Astrocyte (in vitro differentiated cells and primary cell): ENCODE results near the gene TNPO3. TPM values are rescaled to one million over a fixed set of nuclear protein-coding genes. Genes with fewer than 3 reads are reported as not detected.

ENCODE experiments used
- DNase-seq: peaks from one replicate; pipeline ENCODE4 v3.0.0-alpha.2; 2010; ENCODE audit warnings: low read depth
- FAIRE-seq: peaks from 2 replicates; lab custom pipeline; 2011; peaks lifted over from hg19 to GRCh38; lab: Jason Lieb, UNC
- H2AFZ ChIP-seq: 2 replicates; pipeline ENCODE4 v1.6.0; 2012; ENCODE audit warnings: low read depth, low read length, inconsistent platforms
- H3K27ac ChIP-seq: 2 replicates; pipeline ENCODE4 v1.5.1; 2011; ENCODE audit warnings: low read depth, low read length, inconsistent platforms
- H3K27me3 ChIP-seq: 2 replicates; pipeline ENCODE4 v1.6.0; 2011; ENCODE audit warnings: low read length, inconsistent platforms; ENCODE audit not compliant: insufficient read depth
- H3K36me3 ChIP-seq: 2 replicates; pipeline ENCODE4 v1.5.1; 2011; ENCODE audit warnings: low read length, inconsistent platforms; ENCODE audit not compliant: insufficient read depth
- H3K4me1 ChIP-seq: 2 replicates; pipeline ENCODE4 v1.5.1; 2011; ENCODE audit warnings: low read length, inconsistent platforms; ENCODE audit not compliant: insufficient read depth
- H3K4me2 ChIP-seq: 2 replicates; pipeline ENCODE4 v1.6.0; 2012; ENCODE audit warnings: low read length, inconsistent platforms
- H3K4me3 ChIP-seq: 2 replicates; pipeline ENCODE4 v1.5.1; 2011; ENCODE audit warnings: low read depth, mild to moderate bottlenecking, low read length, inconsistent platforms; ENCODE audit not compliant: insufficient read depth
- H3K79me2 ChIP-seq: 2 replicates; pipeline ENCODE4 v1.6.0; 2012; ENCODE audit warnings: mild to moderate bottlenecking, low read length, inconsistent platforms; ENCODE audit not compliant: insufficient read depth
- H3K9ac ChIP-seq: 2 replicates; pipeline ENCODE4 v1.6.0; 2012; ENCODE audit warnings: mild to moderate bottlenecking, low read length, inconsistent platforms
- H3K9me3 ChIP-seq: 2 replicates; pipeline ENCODE4 v1.5.1; 2012; ENCODE audit warnings: low read depth, mild to moderate bottlenecking, low read length, inconsistent platforms; ENCODE audit not compliant: insufficient read depth
- H4K20me1 ChIP-seq: 2 replicates; pipeline ENCODE4 v1.6.0; 2012; ENCODE audit warnings: low read length, inconsistent platforms; ENCODE audit not compliant: insufficient read depth
- H3K27ac Mint-ChIP-seq: one replicate; pipeline ENCODE4 v1.8.0; 2021; ENCODE audit warnings: mild to moderate bottlenecking, mixed read lengths; ENCODE audit not compliant: unreplicated experiment
- H3K27me3 Mint-ChIP-seq: one replicate; pipeline ENCODE4 v1.8.0; 2021; ENCODE audit warnings: low read depth, mixed read lengths; ENCODE audit not compliant: unreplicated experiment
- H3K36me3 Mint-ChIP-seq: one replicate; pipeline ENCODE4 v1.8.0; 2021; ENCODE audit warnings: low read depth, mixed read lengths; ENCODE audit not compliant: unreplicated experiment
- H3K4me1 Mint-ChIP-seq: one replicate; pipeline ENCODE4 v1.8.0; 2021; ENCODE audit warnings: low read depth, mixed read lengths; ENCODE audit not compliant: unreplicated experiment
- H3K4me3 Mint-ChIP-seq: one replicate; pipeline ENCODE4 v1.8.0; 2021; ENCODE audit warnings: mild to moderate bottlenecking, moderate library complexity, mixed read lengths; ENCODE audit not compliant: unreplicated experiment
- H3K9me3 Mint-ChIP-seq: one replicate; pipeline ENCODE4 v1.8.0; 2021; ENCODE audit warnings: mild to moderate bottlenecking, mixed read lengths; ENCODE audit not compliant: unreplicated experiment
- EZH2 ChIP-seq: IDR thresholded peaks from 2 replicates; pipeline ENCODE4 v1.6.1; 2012; ENCODE audit warnings: mild to moderate bottlenecking, low read length, inconsistent platforms; ENCODE audit not compliant: insufficient read depth
- total RNA-seq: library from RNA; stranded (reverse); gene quantifications from 2 replicates; pipeline ENCODE4 v1.2.1, GENCODE V29; 2021
- TF ChIP-seq, protein P1 (sequence below): IDR thresholded peaks from 2 replicates; pipeline ENCODE4 v1.5.1; 2011; ENCODE audit warnings: low read depth, mild to moderate bottlenecking, inconsistent platforms, low read length, moderate library complexity; ENCODE audit not compliant: insufficient read depth

TNPO3 gene
- total RNA-seq, 1 donor from 2014 or later = 49.2 TPM

DNA sequence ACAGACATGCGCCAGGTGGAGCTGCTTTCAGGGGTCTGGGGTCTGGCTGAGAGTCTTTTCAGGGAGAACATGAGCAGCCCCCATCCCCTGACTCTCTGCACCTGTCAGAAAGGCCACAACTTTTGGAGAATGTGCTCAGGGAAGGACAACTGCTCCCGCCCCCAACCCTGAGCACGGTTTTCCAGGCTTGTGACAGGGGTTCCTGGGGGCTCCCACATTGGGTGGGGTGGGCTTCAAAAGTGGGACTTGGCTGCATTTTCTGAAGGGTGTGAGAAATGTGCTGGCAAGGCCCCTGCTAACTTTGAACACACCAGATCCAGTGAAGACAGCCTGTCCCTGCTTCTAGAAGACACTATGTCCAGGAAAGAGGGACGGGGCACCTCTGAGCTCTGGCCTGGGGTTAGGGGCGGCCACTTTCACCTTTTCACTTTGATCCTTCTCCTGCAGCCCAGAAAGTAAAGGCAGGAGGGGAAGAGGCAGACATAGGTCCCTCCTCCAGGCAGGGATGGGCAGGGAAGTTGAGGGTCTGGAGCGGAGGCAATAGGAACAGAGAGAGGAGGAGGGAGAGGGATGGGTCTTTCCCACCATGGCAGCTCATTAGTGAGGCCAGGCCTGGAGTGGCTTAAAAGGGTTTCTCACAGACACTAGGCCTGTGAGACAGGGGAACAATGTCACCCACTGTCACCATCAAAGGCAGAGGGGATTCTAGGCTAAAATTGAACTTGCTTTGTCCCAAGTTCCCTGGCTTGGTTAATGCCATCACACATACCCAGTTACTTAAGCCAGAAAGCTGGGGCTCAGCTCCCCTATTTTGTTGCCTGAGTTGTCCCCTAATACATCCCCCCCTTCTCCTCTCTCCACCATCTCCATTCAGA is 145.9 kb downstream of the TNPO3 start:
- no peak overlapping the region for H3K27ac Mint-ChIP-seq

DNA sequence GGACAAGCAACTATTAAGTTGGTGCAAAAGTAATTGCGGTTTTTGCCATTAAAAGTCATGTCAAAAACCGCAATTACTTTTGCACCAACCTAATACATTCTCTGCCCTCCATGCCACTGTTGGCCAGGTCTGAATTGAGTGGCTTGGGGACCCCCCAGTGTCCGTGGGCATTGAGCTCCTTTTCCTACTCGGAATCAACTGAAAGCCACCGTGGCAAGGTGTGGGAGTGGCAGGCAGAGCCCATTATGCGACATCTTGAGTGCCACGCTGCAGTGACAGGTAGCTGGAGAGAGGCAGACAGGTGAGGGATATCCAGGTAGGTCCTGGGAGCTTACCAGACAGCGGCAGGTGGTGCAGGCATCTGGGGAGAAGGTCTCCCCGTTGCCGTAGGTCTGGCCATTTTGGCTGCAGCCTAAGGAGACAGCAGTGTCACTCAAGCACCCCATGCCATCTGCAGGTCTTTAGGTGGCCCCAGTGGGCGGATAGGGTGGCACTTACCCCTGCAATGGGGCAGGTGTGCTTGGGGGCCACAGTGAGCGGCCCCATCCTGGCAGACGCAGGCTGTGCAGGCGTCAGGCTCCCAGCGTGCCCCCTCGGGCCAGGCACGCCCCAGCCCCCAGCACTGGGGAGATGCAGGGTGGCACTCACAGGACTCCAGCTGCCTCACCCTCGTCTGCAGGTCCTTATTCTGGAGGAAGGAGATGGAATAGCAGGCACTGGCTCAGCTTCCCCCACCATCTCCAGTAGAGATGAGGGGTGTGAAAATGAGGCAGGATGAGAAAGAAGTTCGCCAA is 147.9 kb downstream of the TNPO3 start:
- DNase-seq (no peak), FAIRE-seq (no peak)
- Histone ChIP-seq H3K27me3 (peaks cover 23% of the 10 kb centered on the region), H3K36me3 (no peaks in the 10 kb centered on the region), H3K4me3 (no peak overlapping the region), H2AFZ (no peak overlapping the region), H3K9me3 (no peaks in the 10 kb centered on the region), H3K9ac (no peak overlapping the region), H3K4me1 (peaks cover 6% of the 10 kb centered on the region), H4K20me1 (no peaks in the 10 kb centered on the region), H3K27ac (no peak overlapping the region), H3K79me2 (no peaks in the 10 kb centered on the region), H3K4me2 (no peak overlapping the region)
- TF ChIP-seq, protein P1, sequence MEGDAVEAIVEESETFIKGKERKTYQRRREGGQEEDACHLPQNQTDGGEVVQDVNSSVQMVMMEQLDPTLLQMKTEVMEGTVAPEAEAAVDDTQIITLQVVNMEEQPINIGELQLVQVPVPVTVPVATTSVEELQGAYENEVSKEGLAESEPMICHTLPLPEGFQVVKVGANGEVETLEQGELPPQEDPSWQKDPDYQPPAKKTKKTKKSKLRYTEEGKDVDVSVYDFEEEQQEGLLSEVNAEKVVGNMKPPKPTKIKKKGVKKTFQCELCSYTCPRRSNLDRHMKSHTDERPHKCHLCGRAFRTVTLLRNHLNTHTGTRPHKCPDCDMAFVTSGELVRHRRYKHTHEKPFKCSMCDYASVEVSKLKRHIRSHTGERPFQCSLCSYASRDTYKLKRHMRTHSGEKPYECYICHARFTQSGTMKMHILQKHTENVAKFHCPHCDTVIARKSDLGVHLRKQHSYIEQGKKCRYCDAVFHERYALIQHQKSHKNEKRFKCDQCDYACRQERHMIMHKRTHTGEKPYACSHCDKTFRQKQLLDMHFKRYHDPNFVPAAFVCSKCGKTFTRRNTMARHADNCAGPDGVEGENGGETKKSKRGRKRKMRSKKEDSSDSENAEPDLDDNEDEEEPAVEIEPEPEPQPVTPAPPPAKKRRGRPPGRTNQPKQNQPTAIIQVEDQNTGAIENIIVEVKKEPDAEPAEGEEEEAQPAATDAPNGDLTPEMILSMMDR = no peak
- no peak for TF ChIP-seq EZH2
- Mint-ChIP-seq H3K4me3 (no peak overlapping the region), H3K27ac (no peak overlapping the region), H3K4me1 (peaks cover 11% of the 10 kb centered on the region), H3K36me3 (peaks cover 6% of the 10 kb centered on the region), H3K27me3 (peaks cover 64% of the 10 kb centered on the region), H3K9me3 (no peaks in the 10 kb centered on the region)

More for the DNA sequence above, 145.9 kb downstream of the TNPO3 start:
- Histone ChIP-seq H3K4me2 (peak overlapping the region; percentile 83), H4K20me1 (no peaks in the 10 kb centered on the region), H2AFZ (peak overlapping the region; percentile 61), H3K9me3 (no peaks in the 10 kb centered on the region), H3K9ac (peak overlapping the region; percentile 47), H3K27ac (no peak overlapping the region), H3K4me3 (peak overlapping the region; percentile 53), H3K4me1 (peaks cover 6% of the 10 kb centered on the region), H3K79me2 (no peaks in the 10 kb centered on the region), H3K27me3 (peaks cover 25% of the 10 kb centered on the region), H3K36me3 (no peaks in the 10 kb centered on the region)
- Mint-ChIP-seq H3K36me3 (peaks cover 6% of the 10 kb centered on the region), H3K27me3 (peaks cover 62% of the 10 kb centered on the region), H3K9me3 (no peaks in the 10 kb centered on the region), H3K4me1 (peaks cover 9% of the 10 kb centered on the region), H3K4me3 (peak overlapping the region; percentile 50)
- no peak for FAIRE-seq
- TF ChIP-seq, protein P1 = no peak
- no peak for TF ChIP-seq EZH2
- no peak for DNase-seq
